Skin epidermis (tissue), 12 donors: ENCODE data around the gene FCSK.
A peak's percentile ranks its signal among the peaks of the same experiment; 100 is the strongest.

ENCODE experiments used
- H3K27ac ChIP-seq, 21 experiments: fragments of 200-600 bp; sonication (generic) in 11 of 21; one replicate each; pipeline ENCODE4 v1.5.0; 2020; ENCODE audit warnings: mild to moderate bottlenecking in 3 of 21, inconsistent platforms in 2 of 21, moderate library complexity in 2 of 21
- H3K4me3 ChIP-seq, 7 experiments: fragments of 200-600 bp; sonication (generic) in 2 of 7; one replicate each; pipeline ENCODE4 v1.5.0; 2020; ENCODE audit warnings: inconsistent platforms in 2 of 7, mild to moderate bottlenecking in 2 of 7, moderate library complexity in 1 of 7

Gene FCSK

GRCh38 chr16:70448075-70448474, 6.3 kb upstream of the FCSK start:
- H3K27ac ChIP-seq: no peak overlapping the region
- H3K4me3 ChIP-seq: no peak overlapping the region

- H3K27ac ChIP-seq: peak overlapping the region in 1 of 21 experiments; percentile 25
- peak overlapping the region in 5 of 7 experiments; percentile 4 to 27 (median 12) for H3K4me3 ChIP-seq
Measured at GRCh38 chr16:70450142-70451003, 4.0 kb upstream of the FCSK start.

DNA sequence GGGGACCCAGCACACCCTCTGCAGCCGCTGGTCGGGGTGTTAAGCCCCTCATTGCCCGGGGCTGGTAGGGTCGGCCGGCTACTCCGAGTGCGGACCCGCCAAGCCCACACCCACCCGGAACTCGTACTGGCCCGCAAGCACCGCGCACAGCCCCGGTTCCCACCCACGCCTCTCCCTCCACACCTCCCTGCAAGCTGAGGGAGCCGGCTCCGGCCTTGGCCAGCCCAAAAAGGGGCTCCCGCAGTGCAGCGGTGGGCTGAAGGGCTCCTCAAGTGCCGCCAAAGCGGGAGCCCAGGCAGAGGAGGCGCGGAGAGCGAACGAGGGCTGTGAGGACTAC, 3.4 kb upstream of the FCSK start:
- peak overlapping the region in 1 of 21 experiments; percentile 25 for H3K27ac ChIP-seq
- H3K4me3 ChIP-seq: peak overlapping the region in 5 of 7 experiments; percentile 4 to 27 (median 12)

- peak overlapping the region in 14 of 21 experiments; percentile 94 to 100 (median 99) for H3K27ac ChIP-seq
Measured at GRCh38 chr16:70453117-70453891, 1.1 kb upstream of the FCSK start.

DNA sequence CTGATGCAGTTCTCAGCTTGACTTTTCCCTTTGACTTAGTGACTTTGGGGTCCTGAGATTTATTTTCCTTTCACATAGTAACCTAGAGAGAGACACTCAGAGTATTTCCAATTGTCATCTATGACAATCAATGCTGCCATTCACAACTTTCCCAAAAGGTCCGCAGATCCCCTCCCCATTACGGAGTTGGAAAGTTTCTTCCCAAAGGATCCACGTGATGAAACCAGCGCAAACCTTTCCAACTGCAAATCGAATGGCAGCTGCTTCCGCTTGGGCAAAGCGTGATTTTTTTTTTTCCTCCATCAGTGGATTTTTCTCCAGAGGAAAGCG, 538 bp upstream of the FCSK start:
- Histone ChIP-seq H3K4me3 (peak overlapping the region; percentile 62 to 96 (median 91)), H3K27ac (peak overlapping the region in 19 of 21 experiments; percentile 94 to 100 (median 99))

More at GRCh38 chr16:70453117-70453891, 1.1 kb upstream of the FCSK start:
- peak overlapping the region in 5 of 7 experiments; percentile 62 to 95 (median 90) for H3K4me3 ChIP-seq

- H3K27ac ChIP-seq: no peak overlapping the region
- H3K4me3 ChIP-seq: no peak overlapping the region
Measured at GRCh38 chr16:70455910-70456309, 1.5 kb downstream of the FCSK start.

DNA sequence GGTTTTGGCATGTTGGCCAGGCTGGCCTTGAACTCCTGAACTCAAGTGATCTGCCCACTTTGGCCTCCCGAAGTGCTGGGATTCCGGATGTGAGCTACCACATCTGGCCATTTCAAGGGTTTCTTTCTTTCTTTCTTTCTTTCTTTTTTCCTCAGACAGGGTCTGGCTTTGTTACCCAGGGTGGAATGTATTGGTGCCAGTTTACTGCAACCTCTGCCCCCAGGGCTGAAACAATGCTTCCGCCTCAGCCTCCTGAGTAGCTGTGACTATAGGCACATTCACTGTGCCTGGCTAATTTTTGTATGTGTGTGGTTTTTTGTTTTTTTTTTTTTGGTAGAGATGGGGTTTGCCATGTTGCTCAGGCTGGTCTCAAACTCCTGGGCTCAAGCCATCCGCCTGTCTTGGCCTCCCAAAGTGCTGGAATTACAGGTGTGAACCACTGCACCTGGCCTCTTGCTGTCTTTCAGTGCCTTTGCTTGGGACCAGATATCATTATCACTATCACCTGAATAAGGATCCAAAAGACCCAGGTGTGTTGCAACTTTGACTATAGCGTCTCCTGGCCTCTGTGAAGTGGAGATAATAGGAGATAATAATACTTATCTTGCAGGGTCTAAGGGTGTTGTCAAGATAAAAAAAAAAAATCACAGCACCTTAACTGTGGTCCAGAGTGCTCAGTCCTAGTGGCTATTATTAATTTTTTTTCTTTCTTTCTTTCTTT, 3.2 kb downstream of the FCSK start:
- no peak overlapping the region for H3K4me3 ChIP-seq
- H3K27ac ChIP-seq: no peak overlapping the region

DNA sequence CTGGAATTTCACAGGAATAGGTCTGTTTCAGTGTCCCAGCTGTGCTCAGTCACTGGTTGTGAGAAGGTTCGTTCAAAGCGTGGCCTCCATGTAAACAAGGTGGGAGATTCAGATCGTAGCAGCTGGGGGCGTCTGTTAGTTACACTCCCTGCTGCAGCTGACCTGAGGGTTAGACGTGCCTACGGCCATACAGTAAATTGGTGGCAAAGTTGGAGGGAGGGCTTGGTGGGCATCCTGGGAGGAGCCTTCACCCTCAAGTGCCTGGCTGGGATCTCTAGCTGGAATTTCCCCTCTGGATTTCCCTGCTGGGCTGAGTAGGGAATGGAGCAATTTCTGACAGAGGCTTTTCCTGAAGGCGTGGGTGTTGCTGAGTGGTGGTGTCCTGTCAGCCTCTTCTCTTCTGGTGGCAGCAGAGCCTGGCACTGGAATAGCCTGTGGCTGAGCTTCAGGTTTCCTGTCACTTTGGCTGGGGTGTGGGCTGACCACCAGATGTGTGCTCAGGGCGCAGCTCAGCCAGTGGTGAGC, 6.4 kb downstream of the FCSK start:
- peak overlapping the region in 1 of 21 experiments; percentile 50 for H3K27ac ChIP-seq
- no peak overlapping the region for H3K4me3 ChIP-seq

DNA sequence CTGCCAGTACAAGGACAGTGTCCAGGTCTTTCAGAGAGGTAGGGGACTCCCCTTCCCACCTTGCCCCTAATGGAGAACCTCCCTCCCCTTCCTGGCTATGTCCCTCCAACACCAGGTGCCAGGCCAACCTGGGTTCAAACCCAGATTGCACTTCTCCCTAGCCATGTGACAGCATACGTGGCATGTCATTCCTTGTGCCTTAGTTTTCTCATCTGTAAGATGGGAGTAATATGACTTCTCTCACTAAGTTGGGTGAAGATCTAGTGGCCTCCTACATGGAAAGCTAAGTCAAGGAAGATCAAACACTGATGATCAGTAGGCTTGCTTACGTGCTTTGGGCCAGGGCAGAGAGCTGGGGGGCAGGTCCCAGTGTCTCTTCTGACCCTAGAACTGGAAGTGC, 8.8 kb downstream of the FCSK start:
- no peak overlapping the region for H3K27ac ChIP-seq
- H3K4me3 ChIP-seq: no peak overlapping the region

- Histone ChIP-seq H3K4me3 (no peak overlapping the region), H3K27ac (no peak overlapping the region)
Measured at GRCh38 chr16:70465999-70466804, 11.8 kb downstream of the FCSK start.

DNA sequence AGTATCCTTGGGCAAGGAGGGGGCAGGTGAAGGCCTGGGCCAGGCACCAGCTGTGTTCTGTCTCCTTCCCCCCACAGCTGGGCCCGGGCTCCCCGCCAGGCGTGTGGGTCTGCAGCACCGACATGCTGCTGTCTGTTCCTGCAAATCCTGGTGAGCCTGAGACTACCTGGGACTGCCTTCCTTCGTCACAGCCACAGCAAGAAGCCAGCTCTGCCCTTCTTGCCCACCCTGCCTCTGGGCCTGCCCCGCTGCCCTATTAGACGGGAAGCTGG, 12.3 kb downstream of the FCSK start:
- Histone ChIP-seq H3K27ac (no peak overlapping the region), H3K4me3 (no peak overlapping the region)

GRCh38 chr16:70467113-70467512, 12.7 kb downstream of the FCSK start:
- Histone ChIP-seq H3K27ac (no peak overlapping the region), H3K4me3 (no peak overlapping the region)

DNA sequence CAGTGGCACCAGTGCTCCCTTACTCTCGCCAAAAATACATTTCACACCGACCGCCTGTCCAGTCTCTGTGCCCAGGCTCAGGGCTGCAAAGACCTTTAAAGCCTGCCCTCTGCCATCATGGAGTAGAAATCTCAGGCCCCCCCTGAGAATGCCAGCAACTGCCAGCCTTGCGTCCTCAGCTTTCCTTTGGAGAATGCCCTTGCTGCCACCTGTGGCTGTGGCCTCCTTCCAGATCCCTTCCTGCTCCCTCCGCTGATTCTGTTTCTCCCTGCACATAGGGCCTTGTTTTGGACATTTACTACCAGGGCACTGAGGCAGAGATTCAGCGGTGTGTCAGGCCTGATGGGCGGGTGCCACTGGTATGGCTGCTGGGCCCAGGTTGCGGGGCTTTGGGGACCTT, 13.2 kb downstream of the FCSK start:
- Histone ChIP-seq H3K27ac (no peak overlapping the region), H3K4me3 (no peak overlapping the region)

DNA sequence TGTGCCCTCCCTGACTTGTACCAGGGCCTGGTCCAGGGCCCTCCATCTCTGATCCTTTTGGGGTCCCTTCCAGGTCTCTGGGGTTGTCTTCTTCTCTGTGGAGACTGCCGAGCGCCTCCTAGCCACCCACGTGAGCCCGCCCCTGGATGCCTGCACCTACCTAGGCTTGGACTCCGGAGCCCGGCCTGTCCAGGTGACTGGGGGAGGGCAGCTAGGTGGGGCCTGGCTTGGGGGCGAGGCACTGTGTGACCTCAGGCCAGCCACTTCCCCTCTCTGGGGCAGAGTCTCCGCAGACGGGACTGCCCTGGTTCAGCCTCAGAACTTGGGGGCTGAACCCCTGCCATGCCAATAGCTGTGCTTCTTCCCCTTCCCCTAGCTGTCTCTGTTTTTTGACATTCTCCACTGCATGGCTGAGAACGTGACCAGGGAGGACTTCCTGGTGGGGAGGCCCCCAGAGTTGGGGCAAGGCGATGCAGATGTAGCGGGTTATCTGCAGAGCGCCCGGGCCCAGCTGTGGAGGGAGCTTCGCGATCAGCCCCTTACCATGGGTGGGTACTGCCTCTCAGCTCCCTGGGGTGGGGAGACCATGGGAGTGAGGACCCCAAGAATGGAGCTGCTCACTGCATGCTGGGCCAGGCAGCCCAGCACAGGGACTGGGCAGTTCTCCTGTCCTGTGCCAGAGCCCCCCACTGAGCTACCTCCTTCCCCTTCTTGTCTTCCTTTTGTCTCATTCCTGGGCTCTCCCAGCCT, 14.6 kb downstream of the FCSK start:
- Histone ChIP-seq H3K27ac (no peak overlapping the region), H3K4me3 (no peak overlapping the region)

- no peak overlapping the region for H3K27ac ChIP-seq
- no peak overlapping the region for H3K4me3 ChIP-seq
Measured at GRCh38 chr16:70470141-70470926, 15.9 kb downstream of the FCSK start.

- no peak overlapping the region for H3K4me3 ChIP-seq
- H3K27ac ChIP-seq: no peak overlapping the region
Measured at GRCh38 chr16:70470927-70471341, 16.5 kb downstream of the FCSK start.

DNA sequence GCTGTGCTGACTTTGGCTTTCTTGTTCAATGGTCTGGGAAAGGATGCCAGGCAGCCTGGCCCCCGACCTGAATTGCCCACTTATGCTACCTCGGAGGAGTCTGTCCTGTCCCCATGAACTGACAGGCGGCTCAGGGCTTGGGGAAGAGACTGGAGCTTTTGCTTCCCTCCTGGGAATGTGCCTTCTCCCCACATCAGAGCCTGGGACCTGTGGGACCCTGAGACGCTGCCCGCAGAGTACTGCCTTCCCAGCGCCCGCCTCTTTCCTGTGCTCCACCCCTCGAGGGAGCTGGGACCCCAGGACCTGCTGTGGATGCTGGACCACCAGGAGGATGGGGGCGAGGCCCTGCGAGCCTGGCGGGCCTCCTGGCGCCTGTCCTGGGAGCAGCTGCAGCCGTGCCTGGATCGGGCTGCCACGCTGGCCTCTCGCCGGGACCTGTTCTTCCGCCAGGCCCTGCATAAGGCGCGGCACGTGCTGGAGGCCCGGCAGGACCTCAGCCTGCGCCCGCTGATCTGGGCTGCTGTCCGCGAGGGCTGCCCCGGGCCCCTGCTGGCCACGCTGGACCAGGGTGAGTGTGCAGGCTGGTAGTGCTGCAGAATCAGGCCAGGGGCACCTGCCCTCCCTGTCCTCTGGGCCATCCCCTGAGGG, 18.5 kb downstream of the FCSK start:
- H3K27ac ChIP-seq: no peak overlapping the region
- no peak overlapping the region for H3K4me3 ChIP-seq
